BLaER1 treated with 17β-estradiol and CSF1 and Interleukin-3, amounts not matched to agents 10 nM and 100 nM (cell line): ENCODE data around the gene QRICH2.

Source experiments
- H3K27ac ChIP-seq, 11 experiments: shearing (Covaris generic); formaldehyde crosslinking; 2 replicates each; pipeline ENCODE4 v1.8.1; 2022
- H3K27me3 ChIP-seq, 11 experiments: shearing (Covaris generic); formaldehyde crosslinking; 2 replicates each; pipeline ENCODE4 v1.8.1; 2022
- H3K36me3 ChIP-seq, 11 experiments: shearing (Covaris generic); formaldehyde crosslinking; 2 replicates each; pipeline ENCODE4 v1.8.1; 2022
- H3K4me1 ChIP-seq, 10 experiments: shearing (Covaris generic); formaldehyde crosslinking; 2 replicates each; pipeline ENCODE4 v1.8.1; 2022
- H3K4me2 ChIP-seq, 11 experiments: shearing (Covaris generic); formaldehyde crosslinking; 2 replicates each; pipeline ENCODE4 v1.8.1; 2022
- H3K4me3 ChIP-seq, 10 experiments: shearing (Covaris generic); formaldehyde crosslinking; 2 replicates each; pipeline ENCODE4 v1.8.1; 2022
- H3K9ac ChIP-seq, 11 experiments: shearing (Covaris generic); formaldehyde crosslinking; 2 replicates each; pipeline ENCODE4 v1.8.1; 2022
- H3K9me3 ChIP-seq, 11 experiments: shearing (Covaris generic); formaldehyde crosslinking; replicated peaks in 1 of 11; 2 replicates each; pipeline ENCODE4 v1.8.1; 2022
- H4K20me1 ChIP-seq, 11 experiments: shearing (Covaris generic); formaldehyde crosslinking; 2 replicates each; pipeline ENCODE4 v1.8.1; 2022
- Cebpa-rat ChIP-seq, 11 experiments: shearing (Covaris generic); IDR thresholded peaks; 2 replicates each; pipeline ENCODE4 v1.8.1; 2022

QRICH2 gene

DNA sequence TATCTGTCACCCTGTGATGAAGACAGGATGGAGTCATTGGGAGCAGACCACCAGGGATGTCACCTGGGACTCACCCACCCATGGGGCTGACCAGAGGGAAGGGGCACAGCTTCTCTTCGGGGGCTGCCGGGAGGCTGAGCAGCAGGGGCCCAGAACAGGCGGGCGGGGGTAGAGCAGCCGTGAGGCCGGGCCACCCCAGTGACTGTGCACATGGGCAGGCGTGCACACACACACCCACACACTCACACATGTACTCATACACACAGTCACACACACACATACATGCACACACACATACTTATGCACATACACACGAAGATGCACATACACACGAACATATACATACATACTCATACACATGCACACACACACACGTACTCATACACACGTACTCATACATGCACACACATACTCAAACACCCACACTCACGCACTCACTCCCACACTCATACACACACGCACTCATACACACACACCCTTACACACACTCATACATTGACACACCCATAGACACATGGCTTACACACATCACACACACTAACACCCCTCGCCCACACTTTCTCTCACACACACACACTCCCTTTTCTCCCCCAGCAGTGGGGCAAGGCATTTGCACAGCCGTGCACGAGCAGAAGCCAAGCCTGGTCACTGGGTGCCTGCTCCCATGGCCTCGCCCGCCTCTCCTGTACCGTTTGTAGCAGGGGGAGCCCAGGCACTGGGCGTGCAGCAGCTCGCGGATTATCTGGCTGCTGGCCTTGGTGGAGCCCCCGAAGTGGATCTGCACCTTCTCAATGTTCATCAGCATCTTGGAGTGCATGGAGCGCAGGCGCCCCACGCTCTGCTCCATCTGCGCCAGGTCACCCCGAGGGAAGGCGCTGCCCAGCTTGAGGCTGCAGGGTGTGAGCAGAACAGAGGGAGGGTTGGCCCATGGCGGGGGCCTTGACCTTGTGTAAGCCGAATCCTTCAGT, 30.5 kb downstream of the QRICH2 start:
- peaks cover 0 to 18% (median 0%) of the 10 kb centered on the region in 11 experiments; a peak in 4 of 22 replicates for H4K20me1 ChIP-seq
- H3K4me3 ChIP-seq: no peak overlapping the region
- H3K27me3 ChIP-seq: no peaks in the 10 kb centered on the region
- no peak for TF ChIP-seq Cebpa-rat (IDR thresholded peaks at IDR 0.05)
- H3K36me3 ChIP-seq: no peaks in the 10 kb centered on the region
- peak overlapping the region in 4 of 11 experiments; percentile 27 to 51 (median 34); a peak in 3 of 22 replicates for H3K4me2 ChIP-seq
- H3K27ac ChIP-seq: peak overlapping the region in 6 of 11 experiments; percentile 3 to 56 (median 38); a peak in 7 of 22 replicates
- H3K4me1 ChIP-seq: peaks cover 36 to 52% (median 47%) of the 10 kb centered on the region in 10 experiments
- H3K9me3 ChIP-seq: no peaks in the 10 kb centered on the region
- peak overlapping the region in 4 of 11 experiments; percentile 12 to 45 (median 33); a peak in 2 of 22 replicates for H3K9ac ChIP-seq

DNA sequence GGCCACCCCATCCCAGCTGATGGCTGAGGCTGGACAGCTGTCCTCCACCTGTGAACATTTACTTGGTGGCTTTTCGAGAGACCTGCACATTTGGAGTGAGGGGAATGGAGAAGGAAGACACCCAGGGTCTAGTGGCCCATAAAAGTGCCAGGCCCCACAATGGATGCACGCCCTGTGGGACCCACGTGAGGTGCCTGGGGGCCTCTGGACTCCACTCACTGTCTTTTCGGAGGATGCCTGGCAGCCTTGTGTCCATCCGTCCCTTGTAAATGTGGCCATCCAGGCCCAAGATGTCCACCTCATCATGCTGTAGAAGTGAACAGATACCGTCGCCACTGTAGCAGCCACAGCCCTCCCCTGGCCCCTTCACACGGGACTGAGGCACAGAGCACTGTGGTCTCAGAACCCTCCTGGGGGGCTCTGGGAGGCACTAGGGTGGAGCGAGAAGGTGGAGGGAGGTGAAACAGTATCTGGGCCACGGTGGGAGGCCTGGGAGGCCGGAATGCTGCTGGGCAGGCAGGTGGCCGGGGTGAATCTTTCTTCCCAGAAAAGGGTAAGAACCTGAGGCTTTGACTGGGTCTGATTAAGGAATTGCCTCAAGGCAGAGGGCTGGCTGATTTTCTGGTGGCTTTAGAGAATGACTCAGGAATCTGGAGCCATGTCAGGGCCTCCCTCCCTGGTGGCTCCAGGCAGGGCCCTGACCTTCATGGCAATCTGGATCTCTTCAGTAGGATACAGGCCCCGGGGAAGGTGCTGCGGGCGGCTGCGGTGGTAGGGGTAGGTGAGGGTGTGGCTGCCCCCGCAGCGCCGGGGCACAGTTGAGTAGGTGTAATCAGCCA, 31.4 kb downstream of the QRICH2 start:
- H3K4me2 ChIP-seq: peak overlapping the region in 10 of 11 experiments; percentile 12 to 59 (median 42); a peak in 10 of 22 replicates
- H3K9me3 ChIP-seq: no peaks in the 10 kb centered on the region
- no peaks in the 10 kb centered on the region for H3K27me3 ChIP-seq
- H3K36me3 ChIP-seq: no peaks in the 10 kb centered on the region
- H3K27ac ChIP-seq: peak overlapping the region in 8 of 11 experiments; percentile 3 to 56 (median 40); a peak in 10 of 22 replicates
- H4K20me1 ChIP-seq: peaks cover 0 to 27% (median 0%) of the 10 kb centered on the region in 11 experiments; a peak in 6 of 22 replicates
- H3K4me3 ChIP-seq: no peak overlapping the region
- peak overlapping the region in 6 of 11 experiments; percentile 12 to 45 (median 33); a peak in 6 of 22 replicates for H3K9ac ChIP-seq
- TF ChIP-seq Cebpa-rat (IDR thresholded peaks at IDR 0.05): no peak
- H3K4me1 ChIP-seq: peaks cover 45 to 61% (median 56%) of the 10 kb centered on the region in 10 experiments

- no peaks in the 10 kb centered on the region for H3K27me3 ChIP-seq
- H3K36me3 ChIP-seq: peaks cover 0 to 6% (median 2%) of the 10 kb centered on the region in 11 experiments; a peak in 12 of 22 replicates
- peak overlapping the region in 10 of 11 experiments; percentile 12 to 59 (median 42); a peak in 16 of 22 replicates for H3K4me2 ChIP-seq
- no peaks in the 10 kb centered on the region for H3K9me3 ChIP-seq
- H4K20me1 ChIP-seq: peaks cover 0 to 33% (median 0%) of the 10 kb centered on the region in 11 experiments; a peak in 7 of 22 replicates
- H3K4me1 ChIP-seq: peaks cover 51 to 67% (median 62%) of the 10 kb centered on the region in 10 experiments
- TF ChIP-seq Cebpa-rat (IDR thresholded peaks at IDR 0.05): no peak
- H3K9ac ChIP-seq: peak overlapping the region in 2 of 11 experiments; percentile 33 to 45; a peak in 2 of 22 replicates
- no peak overlapping the region for H3K4me3 ChIP-seq
- H3K27ac ChIP-seq: peak overlapping the region in 1 of 11 experiments; percentile 55; a peak in 2 of 22 replicates
These were observed 32.0 kb downstream of the QRICH2 start for GRCh38 chr17:76276069-76276431.

DNA sequence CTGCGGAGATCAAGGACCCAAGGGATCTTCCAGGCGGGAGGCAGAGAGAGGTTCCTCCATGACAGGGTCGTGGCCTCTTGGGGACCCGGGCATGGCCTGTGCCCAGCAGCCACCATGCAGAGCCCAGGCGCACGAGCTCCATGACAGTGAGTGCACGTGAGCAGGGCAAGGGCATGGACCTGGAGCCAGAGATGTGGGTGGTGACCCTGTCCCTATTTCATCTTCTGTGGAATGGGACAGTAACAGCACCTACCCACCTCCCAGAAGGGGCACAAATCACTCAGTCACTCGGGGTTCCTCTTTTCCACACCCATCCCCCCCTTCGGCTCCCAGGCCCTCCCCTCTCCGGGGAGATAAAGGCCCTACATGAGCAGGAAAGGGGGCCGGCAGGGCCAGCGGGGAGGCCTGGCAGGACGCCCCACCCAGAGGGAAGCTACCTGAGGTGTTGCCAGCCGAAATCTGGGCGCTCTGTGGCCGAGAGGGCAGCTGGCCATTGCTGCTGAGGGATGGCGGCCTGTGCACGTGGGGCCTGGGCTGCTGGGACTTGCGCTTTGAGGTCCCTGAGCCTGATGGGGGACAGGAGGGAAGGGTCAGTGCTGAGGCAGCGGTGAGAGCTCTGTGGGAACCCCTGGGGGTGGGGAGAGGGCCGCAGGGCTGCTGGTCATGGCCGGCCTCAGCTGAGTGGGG, 32.6 kb downstream of the QRICH2 start:
- Histone ChIP-seq H3K9ac (peak overlapping the region in 2 of 11 experiments; percentile 26 to 33; a peak in 2 of 22 replicates), H4K20me1 (peaks cover 0 to 39% (median 0%) of the 10 kb centered on the region in 11 experiments; a peak in 7 of 22 replicates), H3K4me1 (peaks cover 57 to 72% (median 67%) of the 10 kb centered on the region in 10 experiments), H3K27me3 (no peaks in the 10 kb centered on the region), H3K4me2 (peak overlapping the region in 10 of 11 experiments; percentile 12 to 59 (median 42); a peak in 17 of 22 replicates), H3K27ac (peak overlapping the region in 3 of 11 experiments; percentile 2 to 36 (median 9); a peak in 4 of 22 replicates), H3K4me3 (no peak overlapping the region), H3K36me3 (peaks cover 0 to 11% (median 7%) of the 10 kb centered on the region in 11 experiments; a peak in 18 of 22 replicates), H3K9me3 (no peaks in the 10 kb centered on the region)
- no peak for TF ChIP-seq Cebpa-rat (IDR thresholded peaks at IDR 0.05)

- H3K27me3 ChIP-seq: no peaks in the 10 kb centered on the region
- H3K4me3 ChIP-seq: no peak overlapping the region
- H3K27ac ChIP-seq: peak overlapping the region in 10 of 11 experiments; percentile 8 to 99 (median 72); a peak in 15 of 22 replicates
- peak overlapping the region in 7 of 11 experiments; percentile 7 to 100 (median 93); a peak in 7 of 22 replicates for H3K4me2 ChIP-seq
- H4K20me1 ChIP-seq: peaks cover 0 to 47% (median 8%) of the 10 kb centered on the region in 11 experiments; a peak in 12 of 22 replicates
- peaks cover 8 to 20% (median 16%) of the 10 kb centered on the region in 11 experiments; a peak in 21 of 22 replicates for H3K36me3 ChIP-seq
- TF ChIP-seq Cebpa-rat (IDR thresholded peaks at IDR 0.05): no peak
- H3K4me1 ChIP-seq: peaks cover 67 to 84% (median 79%) of the 10 kb centered on the region in 10 experiments
- peak overlapping the region in 7 of 11 experiments; percentile 2 to 22 (median 15); a peak in 4 of 22 replicates for H3K9ac ChIP-seq
- no peaks in the 10 kb centered on the region for H3K9me3 ChIP-seq
These were observed 33.7 kb downstream of the QRICH2 start for GRCh38 chr17:76274112-76274956.

DNA sequence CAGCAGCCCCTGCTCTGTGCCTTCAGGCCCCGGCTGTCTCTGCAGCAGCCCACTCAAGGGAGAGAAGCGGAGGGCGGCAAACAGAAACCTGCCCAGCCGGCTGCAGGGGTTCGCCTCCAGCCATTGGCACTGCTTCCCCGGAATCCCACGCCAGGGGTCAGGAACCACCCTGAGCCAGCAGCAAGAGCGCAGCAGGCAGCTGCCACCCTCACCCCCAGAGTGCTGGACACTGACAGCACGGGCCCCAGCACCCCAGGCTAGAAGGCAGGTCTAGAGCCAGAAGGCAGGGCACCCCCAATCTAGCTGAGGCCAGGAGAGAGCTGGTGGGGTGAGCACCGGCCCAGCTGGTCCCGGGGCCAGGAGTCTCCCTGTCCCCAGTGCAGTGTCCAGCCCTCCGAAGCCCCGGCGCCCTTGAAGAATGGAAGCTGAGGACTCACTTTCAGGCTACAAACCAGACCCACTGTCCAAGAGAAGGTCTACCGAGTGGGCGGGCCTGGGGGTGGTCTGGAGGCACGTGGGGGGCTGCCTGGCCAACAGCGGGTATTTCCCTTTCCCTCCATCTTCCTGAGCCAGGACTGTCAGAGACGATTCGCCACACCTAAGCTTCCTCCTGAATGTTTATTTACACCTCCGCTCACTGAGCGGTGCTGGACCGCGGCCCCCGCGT, 34.5 kb downstream of the QRICH2 start:
- TF ChIP-seq Cebpa-rat (IDR thresholded peaks at IDR 0.05): no peak
- no peak overlapping the region for H3K4me3 ChIP-seq
- H4K20me1 ChIP-seq: peaks cover 0 to 54% (median 11%) of the 10 kb centered on the region in 11 experiments; a peak in 12 of 22 replicates
- H3K27me3 ChIP-seq: no peaks in the 10 kb centered on the region
- peak overlapping the region in 10 of 11 experiments; percentile 91 to 100 (median 98); a peak in 15 of 22 replicates for H3K4me2 ChIP-seq
- peak overlapping the region in 7 of 11 experiments; percentile 22 to 100 (median 79); a peak in 7 of 22 replicates for H3K9ac ChIP-seq
- H3K36me3 ChIP-seq: peaks cover 15 to 28% (median 23%) of the 10 kb centered on the region in 11 experiments; a peak in 21 of 22 replicates
- H3K4me1 ChIP-seq: peaks cover 74 to 92% (median 87%) of the 10 kb centered on the region in 10 experiments
- no peaks in the 10 kb centered on the region for H3K9me3 ChIP-seq
- peak overlapping the region in 10 of 11 experiments; percentile 17 to 99 (median 84); a peak in 16 of 22 replicates for H3K27ac ChIP-seq
